Amygdala (tissue), 56 donors: ENCODE results near the gene PCCA.
"Not testable (repeated sequence)": the region's sequence is repeated elsewhere in the genome, so short reads cannot be mapped to it uniquely, and the experiment has no call there.

Source experiments
- DNase-seq, 56 donors: peaks; one replicate each; lab custom pipeline; 2025; lab: John Stamatoyannopoulos, UW

The PCCA gene

DNA sequence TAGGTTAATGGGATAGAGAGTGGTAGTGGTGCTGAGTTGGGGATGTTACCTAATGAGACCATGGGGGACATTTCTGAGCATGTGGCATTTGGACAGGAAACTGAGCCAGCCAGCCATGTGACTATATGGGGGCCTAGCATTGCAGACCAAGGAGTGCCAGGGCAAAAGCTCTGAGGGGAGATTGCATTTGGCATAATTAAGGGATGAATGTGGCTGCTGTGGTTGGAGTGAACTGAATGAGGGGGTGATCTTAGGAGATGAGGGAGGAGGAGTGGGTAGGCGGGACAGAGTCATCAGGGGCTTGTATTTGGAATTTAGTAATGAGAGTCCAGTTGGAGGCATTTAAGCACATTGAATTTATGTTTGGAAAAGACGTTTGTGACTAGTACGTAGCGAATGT is 6.6 kb downstream of the PCCA start:
- no peak for DNase-seq

DNA sequence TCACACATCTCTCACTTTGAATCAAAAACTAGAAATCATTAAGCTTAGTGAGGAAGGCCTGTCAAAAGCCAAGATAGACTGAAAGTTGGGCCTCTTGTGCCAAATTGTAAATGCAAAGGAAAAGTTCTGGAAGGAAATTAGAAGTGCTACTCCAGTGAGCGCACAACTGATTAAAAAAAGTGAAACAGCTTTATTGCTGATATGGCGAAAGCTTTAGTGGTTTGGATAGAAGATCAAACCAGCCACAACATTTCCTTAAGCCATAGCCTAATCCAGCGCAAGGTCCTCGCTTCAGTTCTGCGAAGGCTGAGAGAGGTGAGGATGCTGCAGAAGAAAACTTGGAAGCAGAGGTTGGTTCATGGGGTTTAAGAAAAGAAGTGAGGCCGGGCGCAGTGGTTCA is 7.6 kb downstream of the PCCA start:
- DNase-seq, result no peak

DNA sequence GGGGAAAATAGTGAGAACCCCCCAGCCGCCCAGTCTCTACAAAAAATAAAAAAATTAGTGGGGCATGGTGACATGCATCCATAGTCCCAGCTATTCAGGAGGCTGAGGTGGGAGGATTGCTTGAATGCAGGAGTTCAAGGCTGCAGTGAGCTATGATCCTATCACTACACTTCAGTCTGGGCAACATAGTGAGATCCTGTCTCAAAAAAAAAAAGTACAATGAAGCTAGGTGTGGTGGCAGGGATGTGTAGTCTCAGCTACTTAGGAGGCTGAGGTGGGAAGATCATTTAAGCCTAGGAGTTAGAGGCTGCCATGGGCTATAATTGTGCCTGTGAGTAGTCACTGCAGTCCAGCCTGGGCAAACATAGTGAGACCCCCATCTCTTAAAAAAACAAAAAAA is 8.9 kb downstream of the PCCA start:
- no peak for DNase-seq

DNA sequence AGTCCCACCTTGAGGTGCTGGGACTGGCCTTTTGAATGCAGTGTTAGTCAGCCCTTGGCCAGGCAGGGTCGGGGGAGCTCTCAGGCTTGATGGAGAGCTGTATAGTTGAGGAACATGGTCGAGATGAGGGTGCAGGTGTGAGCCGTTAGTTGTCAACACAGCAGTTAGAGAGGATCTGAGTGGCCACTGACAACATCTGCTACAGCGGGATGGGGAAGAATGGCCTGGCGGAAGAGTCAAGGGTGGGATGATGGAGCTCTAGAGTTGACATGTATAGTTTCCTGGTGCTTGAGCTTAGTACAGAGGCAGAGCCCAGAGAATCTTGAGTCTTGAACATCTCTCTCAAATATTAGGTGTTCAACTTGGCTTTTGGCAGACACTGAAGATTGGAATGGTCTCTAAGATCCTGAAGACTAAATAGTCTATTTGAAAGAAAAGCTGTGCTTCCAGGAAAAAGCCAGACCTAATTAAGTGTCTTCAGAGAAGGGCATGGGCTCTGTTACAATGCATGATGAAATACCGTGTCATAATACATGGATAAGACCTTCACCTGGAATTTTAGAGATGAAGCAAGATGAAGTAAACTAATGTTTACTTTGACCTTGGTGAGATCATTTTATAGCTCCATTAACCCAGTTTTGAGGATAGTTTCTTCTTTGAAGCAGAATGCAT is 9.7 kb downstream of the PCCA start:
- DNase-seq, result no peak

DNA sequence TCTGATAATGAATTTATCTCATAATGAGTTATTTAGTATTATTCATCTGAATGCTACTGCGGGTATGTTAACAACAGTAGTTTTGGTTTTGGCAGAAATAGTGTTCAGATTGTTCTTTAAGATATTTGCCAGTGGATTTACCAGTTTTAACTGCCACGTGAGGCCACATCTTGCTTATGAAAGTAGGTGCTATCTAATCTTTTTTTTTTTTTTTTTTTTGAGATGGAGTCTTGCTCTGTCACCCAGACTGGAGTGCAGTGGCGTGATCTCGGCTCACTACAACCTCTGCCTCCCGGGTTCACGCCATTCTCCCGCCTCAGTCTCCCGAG is 10.2 kb downstream of the PCCA start:
- not testable (repeated sequence) for DNase-seq

DNA sequence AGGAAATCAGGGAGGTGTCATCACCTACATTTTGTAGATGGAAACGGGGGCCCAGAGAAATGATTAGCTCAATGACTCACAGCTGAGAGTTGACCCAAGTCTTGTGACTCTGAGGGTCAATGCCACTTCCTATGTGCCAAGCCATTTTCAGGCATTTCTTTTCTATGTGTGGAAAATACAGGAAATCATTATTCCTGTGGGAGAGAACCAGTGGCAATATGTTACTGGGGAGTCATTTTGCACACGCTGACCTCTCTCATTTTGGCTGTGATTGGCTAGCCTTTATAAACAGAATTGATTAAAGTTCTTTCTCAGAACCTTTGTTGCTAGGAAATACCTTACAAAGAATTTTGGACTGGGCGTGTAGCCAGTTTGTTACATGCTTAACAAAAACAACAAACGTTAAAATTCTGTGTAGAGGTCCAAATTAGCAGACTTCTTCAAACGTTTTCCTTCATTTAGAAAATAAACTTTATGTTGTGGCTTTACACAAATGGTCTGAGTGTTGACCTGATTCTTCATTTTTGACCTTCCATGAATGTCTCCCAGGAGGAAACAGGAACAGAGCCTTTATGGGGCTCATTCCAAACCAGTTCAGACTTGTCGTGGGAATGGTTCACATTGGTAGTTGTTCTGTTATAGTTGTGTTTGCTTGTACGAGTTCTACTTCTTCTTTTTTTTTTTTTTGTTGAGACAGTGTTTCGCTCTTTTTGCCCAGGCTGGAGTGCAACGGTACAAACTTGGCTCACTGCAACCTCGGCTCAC is 11.4 kb downstream of the PCCA start:
- peak in 15 of 56 donors; percentile 0 to 63 (median 17) for DNase-seq

DNA sequence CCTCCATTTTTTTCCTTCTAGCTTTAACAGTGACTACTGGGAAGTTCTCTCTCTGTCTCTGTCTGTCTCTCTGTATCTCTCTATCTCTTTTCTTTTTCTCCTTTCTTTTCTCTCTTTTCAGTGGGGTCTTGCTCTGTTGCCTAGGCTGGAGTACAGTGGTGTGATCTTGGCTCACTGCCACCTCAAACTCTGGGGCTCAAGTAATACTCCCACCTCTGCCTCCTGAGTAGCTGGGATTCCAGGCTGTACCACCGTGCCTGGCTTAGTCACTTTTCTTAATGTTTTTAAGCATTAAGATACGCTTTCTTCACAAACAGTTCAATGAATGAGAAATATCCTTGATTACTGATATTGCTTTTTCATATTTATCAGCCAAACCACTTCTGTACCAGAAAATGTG is 13.1 kb downstream of the PCCA start:
- no peak for DNase-seq

DNA sequence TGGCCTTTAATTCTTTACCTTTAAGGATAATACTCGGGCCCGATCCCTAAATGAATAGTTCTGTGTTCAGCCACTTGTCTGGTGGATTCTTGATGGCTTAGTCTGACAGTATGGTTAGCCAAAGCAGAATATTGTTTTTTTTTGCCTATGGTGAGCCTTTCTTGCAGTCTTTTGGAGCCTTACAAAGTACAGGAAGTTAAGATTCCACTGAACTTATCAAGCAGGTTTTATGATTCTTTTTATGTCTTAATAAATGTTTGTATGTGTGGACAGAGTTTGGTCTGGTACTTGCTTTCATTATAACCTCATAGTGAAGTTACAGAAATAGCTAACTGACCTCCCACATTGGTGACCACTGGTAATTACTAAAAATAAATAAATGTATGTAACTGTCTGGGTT is 17.1 kb downstream of the PCCA start:
- no peak for DNase-seq

DNA sequence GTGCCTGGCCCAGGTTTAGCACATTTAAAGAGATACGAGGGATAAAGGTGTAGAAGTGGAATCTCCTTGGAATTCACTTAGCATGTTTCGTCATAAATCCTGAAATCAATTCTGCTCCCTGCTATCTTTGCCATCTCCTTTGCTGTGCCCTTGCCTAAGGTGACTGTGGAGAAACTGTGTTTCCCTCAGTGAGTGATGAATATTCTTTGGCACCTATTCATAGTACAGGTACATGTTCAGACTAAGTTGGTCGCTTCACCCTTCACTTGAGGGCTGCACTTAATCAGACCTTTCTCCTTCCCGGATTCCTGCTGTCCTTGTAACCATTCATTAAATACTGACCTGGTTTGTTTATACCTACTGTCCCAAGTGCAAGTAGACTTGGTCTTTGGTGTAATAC is 17.8 kb downstream of the PCCA start:
- no peak for DNase-seq

DNA sequence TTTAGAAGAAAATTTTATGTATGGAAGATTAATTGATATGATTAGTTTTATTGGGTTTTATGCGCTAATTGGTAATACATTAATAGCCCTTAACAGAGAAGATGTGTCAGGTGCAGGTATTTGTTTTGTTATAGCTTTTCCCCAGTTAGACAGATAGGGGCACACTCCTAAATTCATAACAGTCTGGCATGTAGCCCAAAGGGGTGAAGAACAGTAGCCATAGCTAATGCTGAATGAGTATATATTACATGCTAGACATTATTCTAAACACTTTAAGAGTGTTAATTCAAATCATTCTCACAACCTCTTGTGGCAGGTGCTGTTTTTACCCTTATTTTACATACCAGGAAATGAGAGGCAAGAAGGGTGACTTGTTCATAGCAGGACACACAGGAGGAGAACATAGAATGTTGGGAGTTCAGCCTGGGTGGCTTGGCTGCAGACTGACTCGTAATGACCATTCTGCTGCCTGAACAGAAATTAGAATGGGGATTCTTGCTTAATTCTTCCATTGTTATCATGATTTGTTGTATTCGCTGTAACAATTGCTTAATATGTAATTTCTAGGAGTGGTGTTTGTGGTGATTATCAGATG is 20.1 kb downstream of the PCCA start:
- DNase-seq, result no peak

DNA sequence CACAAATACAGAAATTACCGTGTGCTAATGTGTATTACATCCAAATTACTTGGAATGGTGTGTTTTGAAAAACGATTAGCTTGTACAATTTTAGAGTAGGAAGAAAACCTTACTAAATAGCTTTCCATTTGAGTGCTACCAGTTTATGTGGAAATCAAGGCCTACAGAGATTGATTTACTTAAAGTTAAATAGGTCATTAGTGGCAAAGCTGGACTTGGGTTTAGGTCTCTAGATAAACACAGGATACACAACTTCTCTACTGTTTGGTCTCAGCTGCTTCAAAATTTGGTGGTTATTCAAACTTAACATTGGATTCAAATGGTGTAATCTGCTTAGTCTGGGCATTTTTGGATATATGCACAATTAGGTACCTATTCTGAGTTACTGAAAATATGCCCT is 21.4 kb downstream of the PCCA start:
- DNase-seq, result no peak

DNA sequence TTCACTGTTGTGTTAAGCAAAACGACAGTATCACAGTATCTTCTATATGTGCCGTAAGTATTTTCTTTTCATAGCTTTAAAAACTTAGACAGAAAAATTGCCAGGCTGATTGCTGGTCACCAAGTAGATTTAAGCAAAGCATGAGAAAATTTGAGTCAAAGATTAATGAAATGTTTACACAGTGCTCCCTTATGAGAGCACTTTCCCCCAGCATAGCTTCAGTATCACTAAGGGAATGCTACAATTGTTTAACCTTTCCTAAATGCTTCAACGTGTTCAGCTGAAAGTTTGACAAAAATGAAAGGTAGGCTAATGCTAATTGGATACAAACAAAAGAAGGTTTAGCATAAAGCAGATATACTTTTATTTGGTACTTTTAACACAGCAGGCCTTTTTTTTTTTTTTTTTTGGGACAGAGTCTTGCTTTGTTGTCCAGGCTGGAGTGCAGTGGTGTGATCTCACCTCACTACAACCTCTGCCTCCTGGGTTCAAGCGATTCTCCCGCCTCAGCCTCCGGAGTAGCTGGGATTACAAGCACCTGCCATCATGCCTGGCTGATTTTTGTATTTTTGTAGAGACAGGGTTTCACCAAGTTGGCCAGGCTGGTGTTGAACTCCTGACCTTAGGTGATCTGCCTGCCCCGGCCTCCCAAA is 23.4 kb downstream of the PCCA start:
- no peak for DNase-seq

DNA sequence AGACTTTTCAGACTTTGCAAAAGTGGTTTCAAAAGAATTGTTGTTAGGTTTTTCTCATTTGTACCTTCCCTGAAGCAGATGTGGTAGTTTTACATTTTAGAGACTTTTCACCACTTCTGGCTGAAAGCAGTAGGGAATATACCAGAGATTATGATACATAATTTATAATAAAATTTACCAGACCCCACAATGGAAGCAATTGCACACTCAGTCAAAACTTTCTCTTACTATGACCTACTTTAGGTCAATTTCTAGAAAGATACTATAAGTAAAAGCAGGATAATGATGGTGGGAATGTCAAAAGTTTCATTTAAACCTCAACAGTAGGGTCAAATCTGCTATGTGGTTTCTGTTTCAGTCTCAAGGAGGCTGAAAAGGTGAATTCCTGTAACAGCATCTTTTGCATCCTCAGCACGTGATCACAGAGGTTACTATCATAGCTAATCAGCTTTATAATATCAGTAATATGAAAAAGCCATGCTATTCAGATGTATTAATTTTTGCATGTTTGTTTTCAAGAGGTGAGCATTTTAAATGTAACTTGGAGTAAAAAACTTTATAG is 26.9 kb downstream of the PCCA start:
- DNase-seq, result no peak

DNA sequence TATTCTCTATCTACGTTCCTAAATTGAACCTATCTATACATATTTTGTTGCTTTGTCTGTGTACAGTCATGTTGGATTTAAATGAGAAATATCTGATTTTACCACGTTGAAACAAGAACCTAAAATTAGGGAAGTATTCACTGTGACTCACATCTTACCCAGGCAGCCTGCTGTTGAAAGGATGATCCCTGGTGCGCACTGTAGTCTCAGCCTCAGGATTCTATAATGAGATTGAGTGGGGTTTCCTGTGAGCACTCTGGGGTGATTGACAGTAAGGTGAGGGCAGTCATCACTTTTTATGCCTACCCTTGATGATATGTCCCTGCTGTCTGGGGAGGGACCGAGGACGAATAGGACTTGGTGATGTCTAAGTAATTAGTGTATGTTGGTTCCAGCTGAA is 35.4 kb downstream of the PCCA start:
- DNase-seq, result no peak

DNA sequence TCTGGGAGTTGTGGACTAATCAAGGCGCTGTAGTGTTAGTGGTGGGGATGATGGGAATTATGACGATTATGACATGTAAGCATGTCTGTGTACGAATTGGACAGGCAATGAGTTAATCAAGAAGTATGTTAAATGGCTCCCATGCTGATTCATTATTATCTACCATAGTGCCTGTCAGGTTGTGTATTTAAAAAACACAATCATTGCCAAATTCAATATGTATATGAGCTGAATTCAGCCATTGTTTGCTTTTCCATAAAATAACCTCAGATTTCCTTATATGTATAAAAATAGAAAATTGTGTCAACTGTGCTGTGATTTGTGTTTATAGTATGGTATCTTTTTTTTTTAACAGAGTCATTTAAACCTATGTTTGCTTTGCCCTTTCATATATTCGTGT is 37.1 kb downstream of the PCCA start:
- no peak for DNase-seq

DNA sequence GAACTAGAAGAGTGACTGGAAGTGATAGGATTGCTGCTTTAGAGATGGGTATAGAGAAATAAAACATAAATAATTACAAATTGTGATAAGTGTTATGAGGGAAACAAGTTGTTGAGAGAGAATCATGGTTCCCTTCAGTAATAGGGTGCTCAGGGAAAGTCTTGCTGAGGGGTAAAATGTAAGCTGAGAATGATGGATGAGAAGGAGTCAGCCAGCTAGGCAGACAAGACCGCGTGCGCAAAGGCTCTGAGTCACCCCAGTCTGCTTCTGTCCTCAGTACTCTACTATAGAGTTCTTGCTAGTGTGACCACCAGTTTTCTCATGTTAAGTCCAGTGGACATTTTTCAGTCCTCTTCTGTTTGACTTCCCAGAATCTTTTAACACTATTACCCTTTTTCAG is 39.5 kb downstream of the PCCA start:
- DNase-seq, result no peak

DNA sequence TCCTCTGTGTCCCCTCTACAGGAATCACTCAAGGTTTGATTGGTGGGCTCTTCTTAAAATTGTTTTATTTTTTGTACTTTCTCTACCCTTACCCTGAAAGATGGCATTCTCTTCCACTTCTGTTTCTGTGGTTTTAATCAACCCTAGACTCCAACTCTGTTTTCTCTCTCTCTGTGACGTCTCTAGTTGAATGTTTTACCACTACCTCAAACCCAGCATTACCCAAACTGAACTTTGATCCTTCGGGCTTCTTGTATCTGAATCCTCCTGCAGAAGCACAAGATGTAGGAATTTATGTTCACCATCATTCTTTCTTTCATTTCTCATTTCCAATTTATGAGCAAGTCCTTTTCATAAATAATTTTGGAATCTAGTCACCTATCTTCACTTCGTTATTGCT is 39.9 kb downstream of the PCCA start:
- DNase-seq, result no peak

DNA sequence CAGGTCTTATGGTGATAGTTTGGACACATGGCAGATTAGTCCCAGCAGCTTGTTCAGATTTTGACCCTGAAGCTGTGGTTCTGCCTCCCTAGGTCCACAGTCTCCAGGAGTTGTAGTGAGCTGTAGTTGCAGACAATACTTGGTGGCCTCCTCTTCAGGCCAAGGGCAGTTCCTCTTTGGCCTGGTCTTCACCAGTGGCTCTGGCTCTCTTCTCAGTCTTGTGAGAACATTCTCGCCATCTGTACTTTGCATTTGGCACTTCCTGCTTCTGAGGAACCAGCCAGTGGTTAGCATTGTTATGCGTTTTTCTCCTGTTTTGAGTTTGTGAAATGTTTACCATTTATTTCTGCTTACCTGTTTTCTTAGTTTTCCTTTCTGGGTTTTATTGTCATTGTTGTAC is 40.7 kb downstream of the PCCA start:
- peak in 3 of 56 donors; percentile 3 to 21 (median 8) for DNase-seq

DNA sequence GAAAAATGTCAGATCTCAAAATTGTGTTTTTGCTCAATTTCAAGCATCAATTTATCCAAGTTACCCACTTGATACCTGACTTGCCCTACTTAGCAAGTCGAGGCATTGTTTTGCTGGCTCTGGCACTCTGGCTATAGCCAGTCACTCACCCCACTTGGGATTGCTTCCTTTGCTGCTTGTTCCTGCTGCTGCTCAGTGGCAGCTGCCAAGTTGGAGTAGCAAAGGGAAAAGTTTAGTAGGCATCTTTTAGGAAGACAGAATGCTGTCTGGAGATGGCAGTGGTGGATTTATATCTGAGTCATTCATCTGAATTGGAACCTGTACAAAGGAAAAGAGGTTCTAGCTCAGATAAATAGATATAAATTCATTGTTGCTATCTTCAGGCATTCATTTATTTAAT is 41.2 kb downstream of the PCCA start:
- DNase-seq, result peak in 20 of 56 donors; percentile 0 to 43 (median 6)

DNA sequence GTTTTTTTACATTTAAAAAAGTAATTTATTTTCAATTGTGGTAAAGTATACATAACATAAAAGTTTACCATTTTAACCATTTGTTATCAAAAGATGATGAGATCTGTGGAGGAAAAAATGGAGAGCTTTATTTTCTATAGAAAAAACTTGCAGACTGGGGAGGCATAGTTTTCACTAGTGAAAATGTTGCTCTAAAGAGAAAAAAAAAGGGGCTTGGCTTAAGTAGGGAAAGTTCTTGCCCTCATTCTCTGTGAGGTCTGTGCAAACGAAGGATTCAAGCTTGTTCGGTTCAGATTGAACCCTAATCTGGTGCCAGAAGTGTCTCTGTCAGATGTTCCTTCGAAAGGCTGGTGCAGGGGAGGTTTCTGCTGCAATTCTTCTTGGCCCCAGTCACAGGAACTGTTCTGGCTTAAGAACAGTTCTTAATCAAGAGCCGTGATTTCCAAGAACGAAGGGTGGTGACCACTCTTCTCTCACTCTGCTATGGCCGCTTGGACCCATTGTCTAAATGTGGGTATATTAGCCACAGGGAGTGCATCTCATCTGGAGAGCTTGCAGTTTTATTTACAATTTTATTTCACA is 42.1 kb downstream of the PCCA start:
- no peak for DNase-seq
